Measurements from ENCODE around the gene PTPRF.

GRCh38 chr1:43608827-43609226 is 78.1 kb downstream of the PTPRF start:
- no peak for TF ChIP-seq POLR2A (IDR thresholded peaks at IDR 0.05)
- no peak for TF ChIP-seq CTCF (IDR thresholded peaks at IDR 0.05)
- no peak for TF ChIP-seq POLR2AphosphoS5 (IDR thresholded peaks at IDR 0.05)
